WTC11 (cell line): ENCODE measurements around the gene BEGAIN. TPM values are rescaled to one million over a fixed set of nuclear protein-coding genes. Genes with fewer than 3 reads are reported as not detected.

Experiments
- ATAC-seq: fragments of 200-7000 bp; cut with Tn5 transposase; 2 replicates; pipeline ENCODE4 v1.10.0; 2021; ENCODE audit warnings: mild to moderate bottlenecking, moderate library complexity
- CTCF ChIA-PET: fragments of 300-600 bp; sonication (Branson Sonifier 250); formaldehyde crosslinking; loops from one replicate; lab custom pipeline; 2021; ENCODE audit warnings: antibody characterized with exemption; lab: Charles Lee
- POLR2A ChIA-PET: fragments of 350-600 bp; sonication (Branson Sonifier 250); formaldehyde crosslinking; loops from one replicate; lab custom pipeline; 2021; ENCODE audit warnings: antibody characterized with exemption; lab: Charles Lee
- DNase-seq: peaks from one replicate; pipeline ENCODE4 v3.0.0; 2021; ENCODE audit warnings: low spot score
- H3K27ac Mint-ChIP-seq: 2 replicates; pipeline ENCODE4 v1.8.0; 2021; ENCODE audit warnings: mixed read lengths
- H3K27me3 Mint-ChIP-seq: 2 replicates; pipeline ENCODE4 v1.8.0; 2021; ENCODE audit warnings: low read depth, mild to moderate bottlenecking, moderate library complexity, mixed read lengths
- H3K36me3 Mint-ChIP-seq: 2 replicates; pipeline ENCODE4 v1.8.0; 2021; ENCODE audit warnings: mixed read lengths
- H3K4me1 Mint-ChIP-seq: 2 replicates; pipeline ENCODE4 v1.8.0; 2022; ENCODE audit warnings: mixed read lengths
- H3K4me3 Mint-ChIP-seq: 2 replicates; pipeline ENCODE4 v1.8.0; 2021; ENCODE audit warnings: mild to moderate bottlenecking, moderate library complexity, mixed read lengths
- H3K9me3 Mint-ChIP-seq: 2 replicates; pipeline ENCODE4 v1.8.0; 2021; ENCODE audit warnings: mixed read lengths
- ATF1 ChIP-seq: sonication (generic); formaldehyde crosslinking; IDR thresholded peaks from 2 replicates; pipeline ENCODE4 v1.8.1; 2023; ENCODE audit warnings: mild to moderate bottlenecking, moderate library complexity, missing genetic modification reagents
- CREB1 ChIP-seq: sonication (generic); formaldehyde crosslinking; IDR thresholded peaks from 2 replicates; pipeline ENCODE4 v1.8.0; 2023; ENCODE audit warnings: mild to moderate bottlenecking, missing genetic modification reagents
- CTCF ChIP-seq: fragments of 200-600 bp; IDR thresholded peaks from 2 replicates; pipeline ENCODE4 v1.8.0; 2022; ENCODE audit warnings: antibody characterized with exemption
- ELF4 ChIP-seq: sonication (generic); formaldehyde crosslinking; IDR thresholded peaks from 2 replicates; pipeline ENCODE4 v1.8.1; 2022; ENCODE audit warnings: low read depth, mild to moderate bottlenecking, moderate library complexity, missing genetic modification reagents
- EMX1 ChIP-seq: fragments of 250-450 bp; sonication (Bioruptor Pico); IDR thresholded peaks from 2 replicates; pipeline ENCODE4 v1.8.0; 2021; ENCODE audit warnings: mild to moderate bottlenecking
- ETV6 ChIP-seq: sonication (generic); formaldehyde crosslinking; IDR thresholded peaks from 2 replicates; pipeline ENCODE4 v1.8.1; 2022; ENCODE audit warnings: mild to moderate bottlenecking, missing genetic modification reagents
- FOXP4 ChIP-seq: sonication (generic); formaldehyde crosslinking; IDR thresholded peaks from 2 replicates; pipeline ENCODE4 v1.8.0; 2022; ENCODE audit warnings: mild to moderate bottlenecking, missing genetic modification reagents
- GTF2I ChIP-seq: fragments of 250-450 bp; sonication (Bioruptor Pico); conservative IDR thresholded peaks from 2 replicates; pipeline ENCODE4 v1.4.0; 2021; ENCODE audit warnings: mild to moderate bottlenecking
- IRF2 ChIP-seq: sonication (generic); formaldehyde crosslinking; IDR thresholded peaks from 2 replicates; pipeline ENCODE4 v1.8.0; 2022; ENCODE audit warnings: low read depth, missing genetic modification reagents, borderline replicate concordance
- MAX ChIP-seq: sonication (generic); formaldehyde crosslinking; IDR thresholded peaks from 2 replicates; pipeline ENCODE4 v1.8.0; 2022; ENCODE audit warnings: mild to moderate bottlenecking, missing genetic modification reagents
- MYBL2 ChIP-seq: sonication (generic); formaldehyde crosslinking; IDR thresholded peaks from 2 replicates; pipeline ENCODE4 v1.8.1; 2023; ENCODE audit warnings: mild to moderate bottlenecking, moderate library complexity, missing genetic modification reagents
- NR2C2 ChIP-seq: sonication (generic); formaldehyde crosslinking; IDR thresholded peaks from 2 replicates; pipeline ENCODE4 v1.8.0; 2022; ENCODE audit warnings: mild to moderate bottlenecking, missing genetic modification reagents
- RORB ChIP-seq: fragments of 250-450 bp; sonication (Bioruptor Pico); IDR thresholded peaks from 2 replicates; pipeline ENCODE4 v1.9.0; 2021; ENCODE audit warnings: mild to moderate bottlenecking
- SMAD3 ChIP-seq: sonication (generic); formaldehyde crosslinking; IDR thresholded peaks from 2 replicates; pipeline ENCODE4 v1.8.0; 2022; ENCODE audit warnings: missing genetic modification reagents, mild to moderate bottlenecking, borderline replicate concordance
- ZNF263 ChIP-seq: sonication (generic); formaldehyde crosslinking; IDR thresholded peaks from 2 replicates; pipeline ENCODE4 v1.8.1; 2022; ENCODE audit warnings: low read depth, mild to moderate bottlenecking, moderate library complexity, missing genetic modification reagents
- ZNF317 ChIP-seq: sonication (generic); formaldehyde crosslinking; IDR thresholded peaks from 2 replicates; pipeline ENCODE4 v1.8.1; 2023; ENCODE audit warnings: low read depth, mild to moderate bottlenecking, moderate library complexity, missing genetic modification reagents, borderline replicate concordance
- ZNF423 ChIP-seq: fragments of 250-450 bp; sonication (Bioruptor Pico); IDR thresholded peaks from 2 replicates; pipeline ENCODE4 v2.1.2; 2022; ENCODE audit warnings: mild to moderate bottlenecking, moderate library complexity
- total RNA-seq: library from RNA; stranded (reverse); gene quantifications from 3 replicates; pipeline ENCODE4 v1.2.3, GENCODE V29; 2021
- TF ChIP-seq, protein P1 (sequence below): sonication (generic); formaldehyde crosslinking; IDR thresholded peaks from 2 replicates; pipeline ENCODE4 v1.8.1; 2023; ENCODE audit warnings: mild to moderate bottlenecking, moderate library complexity, missing genetic modification reagents
- TF ChIP-seq, protein P2 (sequence below): fragments of 250-450 bp; sonication (Bioruptor Pico); IDR thresholded peaks from 2 replicates; pipeline ENCODE4 v1.9.0; 2021; ENCODE audit warnings: mild to moderate bottlenecking

The BEGAIN gene
- total RNA-seq, 1 experiment from 2014 or later = 1.3 TPM

DNA sequence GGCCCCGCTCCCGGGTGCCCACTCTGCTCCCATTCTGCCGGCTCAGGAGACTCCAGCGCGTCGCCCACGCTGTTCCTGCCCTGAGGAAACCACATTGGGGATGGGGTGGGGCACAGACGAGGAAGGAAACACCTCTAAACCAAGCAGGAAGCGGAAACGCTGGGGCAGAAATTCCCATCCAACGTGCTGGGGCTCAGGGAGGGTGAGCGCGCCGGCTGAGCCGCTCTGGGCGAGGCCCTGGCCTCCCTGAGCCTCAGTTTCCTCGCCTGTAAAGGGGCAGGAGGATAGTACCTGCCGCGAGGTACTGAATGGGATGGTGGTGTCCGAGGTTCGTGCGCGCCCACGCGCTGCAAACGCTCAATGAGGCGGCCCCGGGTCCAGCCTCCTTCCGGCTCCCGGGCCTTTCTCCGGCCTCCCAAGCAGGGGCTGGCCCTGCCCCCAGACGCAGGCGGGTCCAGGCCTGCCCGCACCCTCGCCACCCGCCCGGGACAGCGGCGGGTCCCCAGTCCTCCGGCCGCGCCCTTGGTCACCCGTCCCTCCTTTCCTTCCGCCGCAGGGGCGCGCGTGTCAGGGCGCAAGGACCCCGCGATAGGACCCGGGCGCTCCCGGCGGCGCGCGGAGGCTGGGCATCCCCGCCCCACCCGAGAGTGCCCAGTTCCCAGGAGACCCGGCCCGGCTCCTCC is 673 bp downstream of the BEGAIN start (continued):
- TF ChIP-seq, protein P1, sequence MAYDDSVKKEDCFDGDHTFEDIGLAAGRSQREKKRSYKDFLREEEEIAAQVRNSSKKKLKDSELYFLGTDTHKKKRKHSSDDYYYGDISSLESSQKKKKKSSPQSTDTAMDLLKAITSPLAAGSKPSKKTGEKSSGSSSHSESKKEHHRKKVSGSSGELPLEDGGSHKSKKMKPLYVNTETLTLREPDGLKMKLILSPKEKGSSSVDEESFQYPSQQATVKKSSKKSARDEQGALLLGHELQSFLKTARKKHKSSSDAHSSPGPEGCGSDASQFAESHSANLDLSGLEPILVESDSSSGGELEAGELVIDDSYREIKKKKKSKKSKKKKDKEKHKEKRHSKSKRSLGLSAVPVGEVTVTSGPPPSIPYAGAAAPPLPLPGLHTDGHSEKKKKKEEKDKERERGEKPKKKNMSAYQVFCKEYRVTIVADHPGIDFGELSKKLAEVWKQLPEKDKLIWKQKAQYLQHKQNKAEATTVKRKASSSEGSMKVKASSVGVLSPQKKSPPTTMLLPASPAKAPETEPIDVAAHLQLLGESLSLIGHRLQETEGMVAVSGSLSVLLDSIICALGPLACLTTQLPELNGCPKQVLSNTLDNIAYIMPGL (CRISPR knock-in tag) = peak; percentile 89; the same call in 1 of the 2 replicates
- TF ChIP-seq ZNF423 (no peak), RORB (CRISPR knock-in tag) (no peak), ETV6 (CRISPR knock-in tag) (peak; percentile 96), MAX (peak; percentile 76)

- Mint-ChIP-seq H3K9me3 (no peaks in the 10 kb centered on the region), H3K4me1 (peaks cover 3% of the 10 kb centered on the region; the same call in 1 of the 2 replicates), H3K36me3 (no peaks in the 10 kb centered on the region)
- CTCF ChIA-PET = no interaction called here
- POLR2A ChIA-PET = no interaction called here
- TF ChIP-seq GTF2I (CRISPR knock-in tag) = no peak
- TF ChIP-seq CTCF = no peak
- no peak for TF ChIP-seq ATF1 (CRISPR knock-in tag)
- TF ChIP-seq MYBL2 (CRISPR knock-in tag) = no peak
- no peak for TF ChIP-seq FOXP4 (CRISPR knock-in tag)
- no peak for TF ChIP-seq IRF2 (CRISPR knock-in tag)
- TF ChIP-seq, protein P2, sequence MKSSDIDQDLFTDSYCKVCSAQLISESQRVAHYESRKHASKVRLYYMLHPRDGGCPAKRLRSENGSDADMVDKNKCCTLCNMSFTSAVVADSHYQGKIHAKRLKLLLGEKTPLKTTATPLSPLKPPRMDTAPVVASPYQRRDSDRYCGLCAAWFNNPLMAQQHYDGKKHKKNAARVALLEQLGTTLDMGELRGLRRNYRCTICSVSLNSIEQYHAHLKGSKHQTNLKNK (CRISPR knock-in tag) = no peak
- no peak for TF ChIP-seq SMAD3
- TF ChIP-seq, all 79 proteins: peak for 0
- DNase-seq = no peak
- Mint-ChIP-seq H3K4me3 (peak overlapping the region; percentile 64), H3K27me3 (peaks cover 54% of the 10 kb centered on the region), H3K27ac (no peak overlapping the region)
- no peak for ATAC-seq
These were observed 1.1 kb downstream of the BEGAIN start for GRCh38 chr14:100586153-100586402.

DNA sequence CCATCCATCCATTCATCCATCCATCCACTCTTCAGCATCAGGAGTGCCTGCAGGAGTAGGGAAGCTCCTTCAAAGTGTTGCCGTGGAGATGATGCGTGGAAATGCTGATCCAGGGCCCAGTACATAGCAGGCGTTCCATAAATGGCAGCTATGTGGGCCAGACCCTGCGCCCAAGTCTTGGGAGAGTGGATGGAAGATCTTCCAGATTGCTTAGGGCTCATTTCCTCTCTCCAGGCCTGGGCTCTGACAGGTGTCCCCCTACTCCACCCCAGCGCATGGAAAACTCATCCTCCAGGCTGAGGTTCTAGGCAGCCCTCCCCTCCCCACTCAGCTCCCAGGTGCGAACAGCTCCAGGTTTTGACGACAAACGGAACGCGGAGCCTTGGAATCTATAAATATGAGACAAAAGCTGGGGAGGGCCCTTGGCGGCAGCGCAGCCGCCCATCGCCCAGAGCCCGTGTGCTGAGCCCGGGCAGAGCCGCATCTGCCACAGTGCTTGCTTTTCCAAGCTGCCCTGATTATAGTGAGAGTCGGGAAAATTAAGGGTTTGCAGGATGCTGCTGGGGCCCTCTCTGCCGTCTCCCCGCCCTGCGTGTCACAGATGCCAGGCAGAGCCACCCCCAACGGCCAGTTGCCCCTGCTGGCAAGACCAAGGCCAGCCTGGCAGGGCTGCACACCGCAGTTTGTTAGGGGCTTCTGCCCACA is 1.6 kb downstream of the BEGAIN start:
- no peaks in the 10 kb centered on the region for H3K36me3 Mint-ChIP-seq
- POLR2A ChIA-PET = no interaction called here
- no peak for TF ChIP-seq ZNF263 (CRISPR knock-in tag)
- TF ChIP-seq ELF4 (CRISPR knock-in tag) = no peak
- no peak for TF ChIP-seq NR2C2
- TF ChIP-seq CREB1 (CRISPR knock-in tag) = no peak
- TF ChIP-seq ZNF317 (CRISPR knock-in tag) = no peak
- TF ChIP-seq EMX1 (CRISPR knock-in tag) = no peak
- TF ChIP-seq, all 79 proteins: peak for 0
- CTCF ChIA-PET = no interaction called here
- Mint-ChIP-seq H3K4me3 (peak overlapping the region; percentile 64; the same call in 1 of the 2 replicates), H3K9me3 (no peaks in the 10 kb centered on the region), H3K27me3 (peaks cover 54% of the 10 kb centered on the region), H3K27ac (no peak overlapping the region), H3K4me1 (peaks cover 3% of the 10 kb centered on the region; the same call in 1 of the 2 replicates)
- no peak for ATAC-seq
- DNase-seq = peak; percentile 9
